ENCODE measurements around the gene APOBEC4. TPM values are rescaled to one million over a fixed set of nuclear protein-coding genes. Genes with fewer than 3 reads are reported as not detected.
A peak's percentile ranks its signal among the peaks of the same experiment; 100 is the strongest.

APOBEC4 gene
- total RNA-seq, 1 donor from 2014 or later = not detected

DNA sequence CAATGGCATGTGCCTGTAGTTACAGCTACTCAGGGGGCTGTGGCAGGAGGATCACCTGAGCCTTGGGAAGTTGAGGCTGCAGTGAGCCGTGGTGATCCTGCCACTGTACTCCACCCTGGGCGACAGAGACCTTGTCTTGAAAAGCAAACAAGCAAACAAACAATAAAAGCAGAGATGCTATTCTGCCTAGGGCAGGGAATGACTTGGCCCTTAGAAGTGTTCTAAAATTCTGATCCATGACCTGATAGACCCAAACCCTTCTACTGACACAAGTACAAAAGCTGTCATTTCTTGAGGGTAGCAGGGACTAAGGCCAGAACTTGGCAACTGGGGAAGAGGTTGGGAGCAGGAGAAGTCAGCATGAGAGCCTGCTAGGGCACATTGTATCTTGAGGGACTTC lies 47.2 kb downstream of the APOBEC4 start:
- Mint-ChIP-seq H3K9me3 (no peaks in the 10 kb centered on the region), H3K4me1 (peaks cover 11% of the 10 kb centered on the region), H3K4me3 (no peak overlapping the region), H3K27ac (ENCODE audit: unreplicated experiment) (no peak overlapping the region), H3K27me3 (ENCODE audit: low read depth) (no peaks in the 10 kb centered on the region), H3K36me3 (ENCODE audit: low read depth) (no peaks in the 10 kb centered on the region)
- no peak for TF ChIP-seq CTCF (conservative IDR thresholded peaks at IDR 0.05)
- no peak for DNase-seq (ENCODE audit: low read depth, low spot score)

GRCh38 chr1:183604815-183605214 lies 48.3 kb downstream of the APOBEC4 start:
- no peaks in the 10 kb centered on the region for H3K27me3 Mint-ChIP-seq (ENCODE audit: low read depth)
- H3K4me3 Mint-ChIP-seq = no peak overlapping the region
- no peak for DNase-seq (ENCODE audit: low read depth, low spot score)
- TF ChIP-seq CTCF (conservative IDR thresholded peaks at IDR 0.05) = no peak
- H3K27ac Mint-ChIP-seq (ENCODE audit: unreplicated experiment) = no peak overlapping the region
- H3K4me1 Mint-ChIP-seq = peaks cover 11% of the 10 kb centered on the region
- H3K36me3 Mint-ChIP-seq (ENCODE audit: low read depth) = no peaks in the 10 kb centered on the region
- H3K9me3 Mint-ChIP-seq = no peaks in the 10 kb centered on the region

DNA sequence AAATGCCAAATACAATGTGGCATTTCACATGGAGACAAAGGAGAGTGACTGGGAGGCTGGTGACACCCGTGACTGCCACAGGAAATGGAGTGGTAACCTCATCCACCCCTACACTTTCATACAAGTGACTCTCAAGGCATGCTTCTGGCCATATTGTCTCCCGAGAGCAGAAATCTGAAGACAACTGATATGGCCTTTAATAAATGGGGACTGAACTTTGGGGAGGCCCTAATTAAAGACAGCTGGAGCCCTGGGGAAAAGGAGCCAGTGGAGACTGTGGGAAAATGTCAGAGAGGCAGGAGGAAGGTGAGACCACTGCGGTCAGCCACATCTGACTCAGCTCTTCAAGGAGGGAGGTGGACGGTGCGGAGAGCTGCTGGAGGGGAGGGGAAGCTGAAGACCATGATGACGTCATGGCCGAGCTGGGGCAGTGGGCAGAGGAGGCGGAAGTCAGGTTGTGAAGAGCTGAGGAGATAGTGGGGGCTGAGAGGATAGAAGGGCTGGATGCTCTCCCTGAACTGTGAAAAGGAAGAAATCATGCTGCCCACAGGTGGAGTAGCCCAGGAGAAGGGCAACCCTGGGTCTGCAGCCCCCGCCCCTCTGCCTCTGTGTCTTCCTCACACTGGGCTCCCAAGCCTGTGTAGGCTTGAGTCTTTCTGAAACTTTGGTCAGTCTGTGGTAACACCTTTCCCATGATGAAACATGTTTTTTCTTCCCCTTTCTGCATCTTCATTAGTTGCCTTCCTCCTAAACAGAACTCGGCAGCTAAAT lies 48.9 kb downstream of the APOBEC4 start:
- no peaks in the 10 kb centered on the region for H3K36me3 Mint-ChIP-seq (ENCODE audit: low read depth)
- no peak for TF ChIP-seq CTCF (conservative IDR thresholded peaks at IDR 0.05)
- DNase-seq (ENCODE audit: low read depth, low spot score) = no peak
- no peaks in the 10 kb centered on the region for H3K9me3 Mint-ChIP-seq
- peak overlapping the region; percentile 19 for H3K27ac Mint-ChIP-seq (ENCODE audit: unreplicated experiment)
- H3K27me3 Mint-ChIP-seq (ENCODE audit: low read depth) = no peaks in the 10 kb centered on the region
- peaks cover 11% of the 10 kb centered on the region for H3K4me1 Mint-ChIP-seq
- no peak overlapping the region for H3K4me3 Mint-ChIP-seq

DNA sequence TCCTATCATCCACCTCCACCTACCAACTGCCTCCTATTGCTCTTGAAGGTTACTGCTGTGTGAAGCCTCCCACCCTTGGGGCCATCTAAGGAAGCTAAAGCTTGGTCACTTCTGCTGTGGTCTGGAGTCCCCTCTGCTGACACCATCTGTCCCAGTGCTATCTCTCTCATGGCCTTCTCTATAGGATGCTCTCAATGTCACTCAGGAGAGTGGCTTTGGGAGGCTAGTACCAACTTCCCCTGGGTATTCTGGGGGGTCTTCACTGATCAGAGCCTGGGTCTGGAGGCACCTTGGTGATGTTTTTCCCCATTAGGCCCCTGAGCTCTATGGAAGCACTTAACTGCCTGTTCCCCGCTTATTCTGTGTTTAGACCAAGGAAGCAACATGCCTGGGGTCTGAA lies 50.6 kb downstream of the APOBEC4 start:
- no peak for DNase-seq (ENCODE audit: low read depth, low spot score)
- no peak overlapping the region for H3K27ac Mint-ChIP-seq (ENCODE audit: unreplicated experiment)
- H3K27me3 Mint-ChIP-seq (ENCODE audit: low read depth) = no peaks in the 10 kb centered on the region
- H3K4me3 Mint-ChIP-seq = no peak overlapping the region
- no peak for TF ChIP-seq CTCF (conservative IDR thresholded peaks at IDR 0.05)
- H3K4me1 Mint-ChIP-seq = peaks cover 23% of the 10 kb centered on the region
- no peaks in the 10 kb centered on the region for H3K9me3 Mint-ChIP-seq
- no peaks in the 10 kb centered on the region for H3K36me3 Mint-ChIP-seq (ENCODE audit: low read depth)

GRCh38 chr1:183600634-183601033 lies 52.5 kb downstream of the APOBEC4 start:
- Mint-ChIP-seq H3K4me3 (no peak overlapping the region), H3K36me3 (ENCODE audit: low read depth) (no peaks in the 10 kb centered on the region), H3K27me3 (ENCODE audit: low read depth) (no peaks in the 10 kb centered on the region), H3K9me3 (no peaks in the 10 kb centered on the region), H3K4me1 (peaks cover 23% of the 10 kb centered on the region), H3K27ac (ENCODE audit: unreplicated experiment) (no peak overlapping the region)
- no peak for TF ChIP-seq CTCF (conservative IDR thresholded peaks at IDR 0.05)
- DNase-seq (ENCODE audit: low read depth, low spot score) = no peak

Measured in neural crest cell (in vitro differentiated cells).